ENCODE data around the gene MOGAT3. TPM values are rescaled to one million over a fixed set of nuclear protein-coding genes. Genes with fewer than 3 reads are reported as not detected.

Gene MOGAT3
- total RNA-seq, 4 donors from 2014 or later, result not detected

- WGBS, 2 donors (ENCODE audit: low coverage in 1 of 2), result 0 to 2% methylated on average over 8 to 12 of the region's 12 CpGs
- peaks cover 0 to 63% (median 37%) of the 10 kb centered on the region in 3 donors for H3K4me1 ChIP-seq
- H3K36me3 ChIP-seq, result no peaks in the 10 kb centered on the region
- H3K27ac ChIP-seq, result no peak overlapping the region
- H3K9me3 ChIP-seq, result no peaks in the 10 kb centered on the region
- no peak for ATAC-seq
- H3K4me3 ChIP-seq, result no peak overlapping the region
- H3K27me3 ChIP-seq, result peaks cover 100% of the 10 kb centered on the region
- TF ChIP-seq, protein P1, sequence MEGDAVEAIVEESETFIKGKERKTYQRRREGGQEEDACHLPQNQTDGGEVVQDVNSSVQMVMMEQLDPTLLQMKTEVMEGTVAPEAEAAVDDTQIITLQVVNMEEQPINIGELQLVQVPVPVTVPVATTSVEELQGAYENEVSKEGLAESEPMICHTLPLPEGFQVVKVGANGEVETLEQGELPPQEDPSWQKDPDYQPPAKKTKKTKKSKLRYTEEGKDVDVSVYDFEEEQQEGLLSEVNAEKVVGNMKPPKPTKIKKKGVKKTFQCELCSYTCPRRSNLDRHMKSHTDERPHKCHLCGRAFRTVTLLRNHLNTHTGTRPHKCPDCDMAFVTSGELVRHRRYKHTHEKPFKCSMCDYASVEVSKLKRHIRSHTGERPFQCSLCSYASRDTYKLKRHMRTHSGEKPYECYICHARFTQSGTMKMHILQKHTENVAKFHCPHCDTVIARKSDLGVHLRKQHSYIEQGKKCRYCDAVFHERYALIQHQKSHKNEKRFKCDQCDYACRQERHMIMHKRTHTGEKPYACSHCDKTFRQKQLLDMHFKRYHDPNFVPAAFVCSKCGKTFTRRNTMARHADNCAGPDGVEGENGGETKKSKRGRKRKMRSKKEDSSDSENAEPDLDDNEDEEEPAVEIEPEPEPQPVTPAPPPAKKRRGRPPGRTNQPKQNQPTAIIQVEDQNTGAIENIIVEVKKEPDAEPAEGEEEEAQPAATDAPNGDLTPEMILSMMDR (IDR thresholded peaks at IDR 0.05), result no peak
- no peak for TF ChIP-seq EP300 (IDR thresholded peaks at IDR 0.05)
- no peak for TF ChIP-seq POLR2AphosphoS5 (IDR thresholded peaks at IDR 0.05)
- no peak for TF ChIP-seq POLR2A (IDR thresholded peaks at IDR 0.05)
Observed at GRCh38 chr7:101167645-101168411, 33.0 kb downstream of the MOGAT3 start.

DNA sequence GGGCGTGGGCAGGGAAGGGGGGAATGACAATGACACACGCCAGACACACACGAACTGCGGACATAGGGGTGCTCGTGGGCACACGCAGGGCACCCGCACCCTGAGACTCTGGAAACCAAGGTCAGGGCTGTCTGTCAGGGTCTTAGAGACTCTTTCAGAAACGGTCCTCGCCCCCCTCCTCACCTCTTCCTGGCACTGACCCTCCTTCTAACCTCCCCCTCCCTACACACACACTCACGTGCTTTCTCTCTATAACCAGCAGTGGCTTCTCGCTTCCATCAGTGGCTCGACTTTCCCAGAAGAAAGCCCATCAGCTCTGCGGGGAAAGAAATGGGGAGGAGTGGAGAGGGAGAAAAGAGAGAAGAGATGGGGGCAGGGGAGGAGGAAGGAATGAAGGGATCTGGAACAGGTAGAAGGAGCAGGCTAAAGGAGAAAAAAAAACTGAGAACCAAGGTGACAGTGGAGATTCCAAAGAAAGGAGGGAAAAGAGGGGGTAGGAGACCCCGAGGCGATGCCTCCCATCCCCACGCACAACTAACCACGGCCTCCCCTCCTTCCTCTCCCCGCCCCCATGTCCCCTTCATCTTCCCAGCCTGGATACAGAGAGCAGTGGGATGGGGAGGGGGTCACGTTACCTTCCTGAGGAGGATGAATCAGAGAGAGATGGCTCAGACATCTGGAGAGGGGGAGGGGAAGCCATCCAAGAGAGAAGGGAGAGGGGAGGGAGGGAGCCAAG is 33.8 kb downstream of the MOGAT3 start:
- TF ChIP-seq EP300 (IDR thresholded peaks at IDR 0.05) (no peak), POLR2AphosphoS5 (IDR thresholded peaks at IDR 0.05) (no peak), POLR2A (IDR thresholded peaks at IDR 0.05) (no peak)
- TF ChIP-seq, protein P1 (IDR thresholded peaks at IDR 0.05), result no peak
- Histone ChIP-seq H3K4me3 (no peak overlapping the region), H3K27me3 (peaks cover 100% of the 10 kb centered on the region), H3K27ac (no peak overlapping the region), H3K4me1 (peaks cover 0 to 62% (median 34%) of the 10 kb centered on the region in 3 donors), H3K9me3 (no peaks in the 10 kb centered on the region), H3K36me3 (no peaks in the 10 kb centered on the region)
- 0 to 2% methylated on average over 7 of the region's 19 CpGs for WGBS, 2 donors (ENCODE audit: low coverage in 1 of 2)
- no peak for ATAC-seq

DNA sequence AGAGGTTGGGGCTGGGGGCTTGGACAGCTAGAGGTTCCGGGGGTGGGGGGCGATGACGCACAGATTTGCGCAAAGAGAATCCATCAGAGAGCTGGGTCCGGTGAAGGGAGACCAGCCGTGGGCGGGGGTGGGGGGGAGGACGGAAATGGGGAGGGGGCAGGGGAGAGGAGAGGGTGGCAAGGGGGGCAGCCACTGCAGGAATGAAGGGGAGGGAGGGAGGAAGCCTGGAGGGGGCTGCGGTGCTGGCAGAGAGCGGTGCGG is 34.3 kb downstream of the MOGAT3 start:
- H3K4me3 ChIP-seq, result no peak overlapping the region
- 0% methylated on average over 2 of the region's 11 CpGs; no CpG with 5 or more reads in 1 of the 2 donors for WGBS, 2 donors (ENCODE audit: low coverage in 1 of 2)
- TF ChIP-seq EP300 (IDR thresholded peaks at IDR 0.05) (no peak), POLR2A (IDR thresholded peaks at IDR 0.05) (no peak), POLR2AphosphoS5 (IDR thresholded peaks at IDR 0.05) (no peak)
- TF ChIP-seq, protein P1 (IDR thresholded peaks at IDR 0.05), result no peak
- no peaks in the 10 kb centered on the region for H3K9me3 ChIP-seq
- H3K27ac ChIP-seq, result no peak overlapping the region
- peaks cover 0 to 1% of the 10 kb centered on the region in 2 donors for H3K36me3 ChIP-seq
- H3K27me3 ChIP-seq, result peaks cover 100% of the 10 kb centered on the region
- ATAC-seq, result no peak
- peaks cover 0 to 57% (median 30%) of the 10 kb centered on the region in 3 donors for H3K4me1 ChIP-seq

DNA sequence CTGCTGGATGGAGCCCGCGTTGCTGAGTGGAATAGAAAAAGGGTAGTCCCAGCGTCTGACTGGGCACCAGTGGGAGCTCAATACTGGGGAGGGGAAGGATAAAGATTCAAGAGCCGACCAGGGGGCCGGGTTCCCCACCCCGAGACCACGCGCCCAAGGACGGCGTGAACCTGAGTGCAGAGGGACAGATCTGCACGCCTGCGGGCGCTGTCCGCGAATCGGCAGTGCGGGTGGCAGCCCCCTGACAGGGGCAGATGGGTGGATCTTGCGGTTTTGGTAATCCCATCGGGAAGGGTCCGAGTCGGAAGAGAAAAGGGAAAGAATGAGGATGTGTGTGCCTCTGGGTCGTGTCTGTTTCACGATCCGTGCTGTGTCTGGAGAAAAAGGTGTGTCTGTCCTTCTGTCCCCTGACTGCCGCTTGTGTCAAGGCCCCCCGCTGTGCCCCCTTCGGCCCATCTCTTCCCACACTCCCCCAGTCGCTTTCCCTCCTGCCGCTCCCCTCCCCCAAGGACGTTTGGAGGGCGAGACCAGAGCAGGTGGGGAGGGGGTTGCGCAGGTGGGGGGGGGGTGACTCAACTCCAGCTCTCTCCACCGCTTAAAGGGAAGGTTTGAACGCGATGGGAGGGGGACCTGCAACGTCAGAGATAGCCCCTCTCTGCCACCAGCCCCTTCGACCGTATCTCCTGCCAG is 34.7 kb downstream of the MOGAT3 start:
- no peaks in the 10 kb centered on the region for H3K9me3 ChIP-seq
- peaks cover 0 to 6% of the 10 kb centered on the region in 2 donors for H3K36me3 ChIP-seq
- H3K27me3 ChIP-seq, result peaks cover 100% of the 10 kb centered on the region
- no peak overlapping the region for H3K27ac ChIP-seq
- H3K4me1 ChIP-seq, result peaks cover 0 to 52% (median 30%) of the 10 kb centered on the region in 3 donors
- H3K4me3 ChIP-seq, result peak overlapping the region in 1 of 2 donors; percentile 6
- no peak for ATAC-seq
- TF ChIP-seq, protein P1 (IDR thresholded peaks at IDR 0.05), result no peak
- TF ChIP-seq POLR2A (IDR thresholded peaks at IDR 0.05) (no peak), POLR2AphosphoS5 (IDR thresholded peaks at IDR 0.05) (no peak), EP300 (IDR thresholded peaks at IDR 0.05) (no peak)
- 1% methylated on average over 19 to 24 of the region's 38 CpGs for WGBS, 2 donors (ENCODE audit: low coverage in 1 of 2)

All from gastroesophageal sphincter (tissue), 4 donors.